ENCODE data around the gene TBCD.
A peak's percentile ranks its signal among the peaks of the same experiment; 100 is the strongest.

The TBCD gene

DNA sequence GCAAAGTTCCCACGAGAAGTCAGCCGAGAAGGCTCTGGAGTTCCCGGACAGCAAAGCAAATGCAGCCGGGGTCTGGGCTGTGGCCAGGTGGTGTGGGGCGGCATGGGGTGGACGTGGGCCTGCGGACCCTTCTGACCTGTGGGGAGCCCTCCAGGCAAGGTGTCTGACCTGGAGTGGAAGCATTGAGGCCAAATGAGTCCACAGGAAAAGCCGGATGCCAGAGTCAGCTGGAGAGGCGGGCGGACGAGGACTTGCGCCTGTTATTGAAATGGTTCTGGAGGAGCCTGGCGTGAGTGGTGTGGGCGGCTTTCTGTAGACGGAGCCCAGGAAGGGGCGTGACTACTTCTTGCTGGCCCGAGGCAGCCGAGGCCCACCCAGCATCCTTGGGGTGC, 138.5 kb downstream of the TBCD start:
- Histone ChIP-seq H3K9me3 (ENCODE audit: control insufficient read depth, low read length) (no peaks in the 10 kb centered on the region), H3K4me3 (ENCODE audit: low read length) (peak overlapping the region; percentile 35), H3K36me3 (ENCODE audit: control insufficient read depth, insufficient read depth, low read length, severe bottlenecking) (no peaks in the 10 kb centered on the region), H3K9ac (ENCODE audit: low read length) (peak overlapping the region; percentile 60), H3K27me3 (replicated peaks; ENCODE audit: control insufficient read depth, insufficient read depth, low read length) (no peaks in the 10 kb centered on the region), H3K4me1 (ENCODE audit: control insufficient read depth, insufficient read depth, low read length) (peaks cover 33% of the 10 kb centered on the region)
- no peak for DNase-seq (ENCODE audit: low read depth)

DNA sequence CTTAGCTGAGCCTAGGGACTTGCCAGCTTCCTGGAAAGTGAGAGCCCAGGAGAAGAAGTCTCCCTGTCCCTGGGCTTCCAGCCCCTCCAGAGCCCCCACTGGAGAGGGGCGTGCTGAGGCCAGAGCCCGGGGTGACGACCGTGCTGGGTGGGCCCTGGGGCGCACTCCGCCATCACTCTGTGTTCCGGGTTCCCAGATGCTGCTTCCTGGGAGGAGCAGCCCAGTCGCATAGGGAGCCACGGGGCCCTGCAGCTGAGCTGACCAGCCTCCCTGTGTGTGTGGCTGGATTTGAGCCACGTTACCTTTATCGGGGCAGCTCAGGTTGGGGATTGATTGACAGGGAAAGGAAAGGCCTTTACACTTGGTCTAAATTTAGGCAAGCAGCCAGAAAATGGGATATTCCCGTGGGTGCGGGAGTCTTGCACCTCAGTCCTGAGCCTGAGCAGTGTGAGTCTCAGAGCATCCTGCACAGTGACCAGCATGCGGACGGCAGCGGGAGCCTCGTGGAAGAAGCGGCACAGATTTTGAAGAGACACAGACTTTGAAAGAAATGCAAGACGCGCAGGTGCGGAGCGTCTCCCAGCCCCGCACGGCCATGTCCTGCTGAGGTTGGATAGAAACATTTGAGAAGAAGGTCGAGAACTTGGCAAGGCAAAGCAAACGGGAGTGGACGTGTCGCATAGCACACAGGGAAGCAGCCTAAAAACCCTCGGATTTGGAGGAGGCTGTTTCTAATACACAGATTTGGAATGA, 139.2 kb downstream of the TBCD start:
- no peak for DNase-seq (ENCODE audit: low read depth)
- Histone ChIP-seq H3K36me3 (ENCODE audit: control insufficient read depth, insufficient read depth, low read length, severe bottlenecking) (no peaks in the 10 kb centered on the region), H3K4me1 (ENCODE audit: control insufficient read depth, insufficient read depth, low read length) (peaks cover 26% of the 10 kb centered on the region)

DNA sequence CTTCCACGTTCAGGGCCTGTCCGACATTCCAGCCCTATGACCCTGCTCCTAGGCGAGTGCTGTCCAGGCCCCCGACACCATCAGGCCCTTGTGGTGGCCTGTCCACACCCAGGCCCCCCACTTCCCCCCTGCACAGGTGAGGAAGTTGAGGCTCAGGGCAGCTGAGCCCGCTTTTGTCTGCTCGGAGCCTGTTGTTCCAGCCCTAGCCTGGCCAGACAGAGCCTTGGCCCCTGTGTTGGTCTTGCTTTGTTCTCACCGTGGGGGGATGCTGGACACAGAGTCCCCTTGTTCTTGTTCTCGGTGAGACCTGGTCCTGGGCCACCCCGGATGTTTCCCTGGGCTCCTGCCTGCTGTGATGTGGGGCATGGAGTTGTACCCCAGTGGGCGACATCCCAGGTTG, 140.0 kb downstream of the TBCD start:
- Histone ChIP-seq H3K4me3 (ENCODE audit: low read length) (no peak overlapping the region), H3K36me3 (ENCODE audit: control insufficient read depth, insufficient read depth, low read length, severe bottlenecking) (no peaks in the 10 kb centered on the region), H3K4me1 (ENCODE audit: control insufficient read depth, insufficient read depth, low read length) (peaks cover 23% of the 10 kb centered on the region), H3K9ac (ENCODE audit: low read length) (no peak overlapping the region), H3K27me3 (replicated peaks; ENCODE audit: control insufficient read depth, insufficient read depth, low read length) (no peaks in the 10 kb centered on the region), H3K9me3 (ENCODE audit: control insufficient read depth, low read length) (no peaks in the 10 kb centered on the region)
- DNase-seq (ENCODE audit: low read depth) = no peak

More for the DNA sequence above, 139.2 kb downstream of the TBCD start:
- Histone ChIP-seq H3K27me3 (replicated peaks; ENCODE audit: control insufficient read depth, insufficient read depth, low read length) (no peaks in the 10 kb centered on the region), H3K4me3 (ENCODE audit: low read length) (peak overlapping the region; percentile 35), H3K9ac (ENCODE audit: low read length) (peak overlapping the region; percentile 60), H3K9me3 (ENCODE audit: control insufficient read depth, low read length) (no peaks in the 10 kb centered on the region)

DNA sequence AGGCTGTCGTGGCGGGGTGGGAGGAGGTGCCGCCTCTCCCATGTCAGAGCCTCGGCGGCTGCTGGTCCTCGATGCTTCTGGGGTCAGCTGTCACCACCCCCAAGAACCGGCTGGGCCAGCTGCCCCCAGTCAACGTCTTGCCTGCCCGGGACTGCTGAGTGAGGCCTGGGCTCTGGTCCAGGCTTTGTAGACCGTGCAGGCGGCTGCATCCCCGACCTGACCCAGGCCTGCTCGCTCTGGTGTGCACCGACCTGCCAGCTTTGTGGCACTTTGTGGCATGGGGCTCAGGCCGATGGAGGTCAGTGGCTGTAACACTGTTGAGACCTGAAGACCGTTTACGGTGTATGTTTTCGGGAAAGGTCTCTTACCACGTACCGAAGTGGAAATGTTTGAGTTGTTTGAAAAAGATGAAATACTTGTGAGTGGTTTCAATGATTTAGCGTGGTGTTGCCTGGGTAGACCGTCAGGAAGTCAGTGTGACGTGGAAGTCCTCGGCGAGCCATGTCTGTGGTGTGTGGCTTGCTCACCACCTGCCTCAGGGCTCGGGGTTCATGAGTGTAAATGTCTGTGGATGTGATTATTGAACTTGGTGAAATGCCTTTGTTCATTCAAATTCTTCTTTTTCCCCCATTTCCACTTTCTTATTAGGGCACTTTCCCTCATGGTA, 141.2 kb downstream of the TBCD start:
- Histone ChIP-seq H3K9ac (ENCODE audit: low read length) (no peak overlapping the region), H3K4me1 (ENCODE audit: control insufficient read depth, insufficient read depth, low read length) (peaks cover 23% of the 10 kb centered on the region), H3K36me3 (ENCODE audit: control insufficient read depth, insufficient read depth, low read length, severe bottlenecking) (no peaks in the 10 kb centered on the region), H3K4me3 (ENCODE audit: low read length) (no peak overlapping the region), H3K9me3 (ENCODE audit: control insufficient read depth, low read length) (no peaks in the 10 kb centered on the region), H3K27me3 (replicated peaks; ENCODE audit: control insufficient read depth, insufficient read depth, low read length) (no peaks in the 10 kb centered on the region)
- no peak for DNase-seq (ENCODE audit: low read depth)

- Histone ChIP-seq H3K27me3 (replicated peaks; ENCODE audit: control insufficient read depth, insufficient read depth, low read length) (no peaks in the 10 kb centered on the region), H3K36me3 (ENCODE audit: control insufficient read depth, insufficient read depth, low read length, severe bottlenecking) (no peaks in the 10 kb centered on the region), H3K4me3 (ENCODE audit: low read length) (no peak overlapping the region), H3K4me1 (ENCODE audit: control insufficient read depth, insufficient read depth, low read length) (peaks cover 23% of the 10 kb centered on the region), H3K9ac (ENCODE audit: low read length) (peak overlapping the region; percentile 11), H3K9me3 (ENCODE audit: control insufficient read depth, low read length) (no peaks in the 10 kb centered on the region)
- DNase-seq (ENCODE audit: low read depth) = peak; percentile 31
Observed at GRCh38 chr17:82893779-82894178, 141.9 kb downstream of the TBCD start.

DNA sequence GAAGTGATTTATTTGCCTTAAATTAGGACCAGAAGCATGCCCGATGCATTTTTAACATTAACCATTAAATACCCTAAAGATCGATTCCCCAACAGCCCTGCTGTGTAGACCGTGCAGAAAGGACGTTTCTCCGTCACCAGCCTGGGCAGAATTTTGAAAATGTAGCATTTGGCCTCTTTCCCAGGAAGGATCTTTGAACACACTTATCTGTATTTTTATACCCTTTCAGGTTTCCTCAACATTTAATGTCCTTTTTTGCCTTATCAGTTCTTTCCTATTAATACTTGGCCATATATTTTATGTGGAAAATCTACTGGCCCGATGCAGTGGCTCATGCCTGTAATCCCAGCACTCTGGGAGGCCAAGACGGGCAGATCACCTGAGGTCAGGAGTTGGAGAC, 142.5 kb downstream of the TBCD start:
- Histone ChIP-seq H3K36me3 (ENCODE audit: control insufficient read depth, insufficient read depth, low read length, severe bottlenecking) (no peaks in the 10 kb centered on the region), H3K4me1 (ENCODE audit: control insufficient read depth, insufficient read depth, low read length) (peaks cover 23% of the 10 kb centered on the region), H3K4me3 (ENCODE audit: low read length) (no peak overlapping the region), H3K9ac (ENCODE audit: low read length) (peak overlapping the region; percentile 11), H3K27me3 (replicated peaks; ENCODE audit: control insufficient read depth, insufficient read depth, low read length) (no peaks in the 10 kb centered on the region), H3K9me3 (ENCODE audit: control insufficient read depth, low read length) (no peaks in the 10 kb centered on the region)
- no peak for DNase-seq (ENCODE audit: low read depth)

GRCh38 chr17:82895087-82895486, 143.2 kb downstream of the TBCD start:
- Histone ChIP-seq H3K36me3 (ENCODE audit: control insufficient read depth, insufficient read depth, low read length, severe bottlenecking) (no peaks in the 10 kb centered on the region), H3K27me3 (replicated peaks; ENCODE audit: control insufficient read depth, insufficient read depth, low read length) (no peaks in the 10 kb centered on the region), H3K9ac (ENCODE audit: low read length) (no peak overlapping the region), H3K4me1 (ENCODE audit: control insufficient read depth, insufficient read depth, low read length) (peaks cover 19% of the 10 kb centered on the region), H3K9me3 (ENCODE audit: control insufficient read depth, low read length) (no peaks in the 10 kb centered on the region), H3K4me3 (ENCODE audit: low read length) (no peak overlapping the region)
- DNase-seq (ENCODE audit: low read depth) = no peak

DNA sequence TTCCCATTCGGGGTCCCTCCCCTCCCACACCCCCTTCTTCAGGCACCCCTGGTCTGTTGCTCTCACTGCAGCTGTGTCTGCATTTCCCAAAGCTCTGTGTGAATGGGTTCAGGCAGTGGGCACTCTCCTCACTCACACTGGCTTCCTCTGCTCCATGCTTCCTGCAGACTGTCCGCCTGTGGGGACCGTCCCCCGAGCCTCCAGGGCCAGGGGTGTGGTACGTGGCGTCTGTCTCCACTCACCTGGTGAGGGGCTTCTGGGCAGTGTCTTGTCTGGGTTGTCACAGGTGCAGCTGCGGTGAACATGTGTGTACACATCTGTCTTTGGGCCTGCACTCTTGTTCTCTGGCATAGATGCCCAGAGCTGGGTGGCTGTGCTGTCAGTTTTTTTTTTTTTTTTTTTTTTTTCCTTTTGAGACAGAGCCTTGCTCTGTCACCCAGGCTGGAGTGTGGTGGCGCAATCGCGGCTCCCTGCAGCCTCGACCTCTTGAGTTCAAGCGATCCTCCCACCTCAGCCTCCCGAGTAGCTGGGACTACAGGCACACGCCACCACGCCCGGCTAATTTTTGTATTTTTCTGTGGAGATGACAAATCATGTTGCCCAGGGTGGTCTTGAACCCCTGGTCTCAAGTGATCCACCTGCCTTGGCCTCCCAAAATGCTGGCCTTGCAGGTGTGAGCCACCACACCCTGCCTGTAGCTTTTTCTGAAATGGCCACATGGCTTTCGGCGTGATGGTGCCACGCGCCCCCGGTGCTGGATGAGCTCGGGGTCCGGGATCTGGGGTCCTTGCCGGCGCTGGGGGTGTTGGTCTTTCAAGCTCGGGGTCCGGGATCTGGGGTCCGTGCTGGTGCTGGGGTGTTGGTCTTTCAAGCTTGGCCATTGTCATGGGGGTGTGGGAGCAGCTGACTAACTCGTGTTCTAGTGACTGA, 144.5 kb downstream of the TBCD start:
- Histone ChIP-seq H3K4me3 (ENCODE audit: low read length) (no peak overlapping the region), H3K9ac (ENCODE audit: low read length) (no peak overlapping the region), H3K27me3 (replicated peaks; ENCODE audit: control insufficient read depth, insufficient read depth, low read length) (no peaks in the 10 kb centered on the region), H3K4me1 (ENCODE audit: control insufficient read depth, insufficient read depth, low read length) (peaks cover 13% of the 10 kb centered on the region), H3K9me3 (ENCODE audit: control insufficient read depth, low read length) (no peaks in the 10 kb centered on the region), H3K36me3 (ENCODE audit: control insufficient read depth, insufficient read depth, low read length, severe bottlenecking) (no peaks in the 10 kb centered on the region)
- no peak for DNase-seq (ENCODE audit: low read depth)

GRCh38 chr17:82897514-82898249, 145.8 kb downstream of the TBCD start:
- Histone ChIP-seq H3K4me3 (ENCODE audit: low read length) (no peak overlapping the region), H3K9ac (ENCODE audit: low read length) (no peak overlapping the region), H3K27me3 (replicated peaks; ENCODE audit: control insufficient read depth, insufficient read depth, low read length) (no peaks in the 10 kb centered on the region), H3K36me3 (ENCODE audit: control insufficient read depth, insufficient read depth, low read length, severe bottlenecking) (no peaks in the 10 kb centered on the region), H3K4me1 (ENCODE audit: control insufficient read depth, insufficient read depth, low read length) (peaks cover 13% of the 10 kb centered on the region), H3K9me3 (ENCODE audit: control insufficient read depth, low read length) (no peaks in the 10 kb centered on the region)
- no peak for DNase-seq (ENCODE audit: low read depth)

DNA sequence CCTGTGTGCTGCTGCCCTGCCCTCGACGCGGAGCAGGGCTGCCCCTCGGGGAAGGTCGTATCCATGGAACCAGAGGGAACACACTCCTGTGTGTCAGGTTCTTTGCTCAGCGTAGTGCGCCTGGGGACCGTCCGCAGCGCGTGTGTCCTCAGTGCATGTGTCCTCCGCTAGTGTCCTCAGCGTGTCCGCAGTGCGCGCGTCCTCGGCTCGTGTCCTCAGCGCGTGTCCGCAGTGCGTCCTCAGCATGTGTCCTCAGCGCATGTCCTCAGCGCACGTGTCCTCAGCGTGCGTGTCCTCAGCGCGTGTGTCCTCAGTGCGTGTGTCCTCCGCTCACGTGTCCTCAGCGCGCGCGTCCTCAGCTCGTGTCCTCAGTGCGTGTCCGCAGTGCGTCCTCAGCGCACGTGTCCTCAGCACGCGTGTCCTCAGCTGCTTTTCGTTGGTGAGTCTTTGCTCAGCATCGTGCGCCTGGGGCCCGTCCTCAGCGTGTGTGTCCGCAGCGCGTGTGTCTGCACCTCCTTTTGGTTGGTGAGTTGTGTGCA, 147.2 kb downstream of the TBCD start:
- Histone ChIP-seq H3K4me1 (ENCODE audit: control insufficient read depth, insufficient read depth, low read length) (peaks cover 4% of the 10 kb centered on the region), H3K4me3 (ENCODE audit: low read length) (no peak overlapping the region), H3K9ac (ENCODE audit: low read length) (no peak overlapping the region), H3K9me3 (ENCODE audit: control insufficient read depth, low read length) (no peaks in the 10 kb centered on the region), H3K27me3 (replicated peaks; ENCODE audit: control insufficient read depth, insufficient read depth, low read length) (no peaks in the 10 kb centered on the region), H3K36me3 (ENCODE audit: control insufficient read depth, insufficient read depth, low read length, severe bottlenecking) (peaks cover 4% of the 10 kb centered on the region)
- no peak for DNase-seq (ENCODE audit: low read depth)

Data from adipocyte (in vitro differentiated cells).